HepG2 (cell line): ENCODE measurements around the gene CPT1A. TPM values are rescaled to one million over a fixed set of nuclear protein-coding genes. Genes with fewer than 3 reads are reported as not detected.

Experiments
- ARHGAP35 ChIP-seq: sonication (generic); formaldehyde crosslinking; IDR thresholded peaks from 2 replicates; pipeline ENCODE4 v1.9.0; 2022; ENCODE audit warnings: mild to moderate bottlenecking, inconsistent platforms, moderate library complexity, missing genetic modification reagents, borderline replicate concordance
- ASH2L ChIP-seq: fragments of 300-600, 200-600 bp; sonication (generic); IDR thresholded peaks from 2 replicates; pipeline ENCODE4 v1.7.0; 2017; ENCODE audit warnings: low read depth, mild to moderate bottlenecking, moderate library complexity, mixed read lengths, low read length; ENCODE audit not compliant: insufficient read length
- HDAC1 ChIP-seq: sonication (generic); formaldehyde crosslinking; IDR thresholded peaks from 2 replicates; pipeline ENCODE4 v1.5.1; 2020; ENCODE audit warnings: mild to moderate bottlenecking, missing genetic modification reagents
- HES4 ChIP-seq: sonication (generic); formaldehyde crosslinking; IDR thresholded peaks from 2 replicates; pipeline ENCODE4 v1.9.0; 2021; ENCODE audit warnings: mild to moderate bottlenecking, missing genetic modification reagents, borderline replicate concordance
- JUNB ChIP-seq: sonication (generic); formaldehyde crosslinking; IDR thresholded peaks from 2 replicates; pipeline ENCODE4 v1.8.0; 2022; ENCODE audit warnings: missing genetic modification reagents, mild to moderate bottlenecking, borderline replicate concordance
- MEIS2 ChIP-seq: sonication (generic); formaldehyde crosslinking; IDR thresholded peaks from 2 replicates; pipeline ENCODE4 v1.9.0; 2021; ENCODE audit warnings: mild to moderate bottlenecking, missing genetic modification reagents
- MIER2 ChIP-seq: IDR thresholded peaks from 2 replicates; pipeline ENCODE4 v1.6.1; 2016; ENCODE audit warnings: missing biosample characterization, missing genetic modification reagents
- REXO4 ChIP-seq: sonication (generic); formaldehyde crosslinking; IDR thresholded peaks from 2 replicates; pipeline ENCODE4 v1.8.0; 2022; ENCODE audit warnings: missing genetic modification reagents, mild to moderate bottlenecking, borderline replicate concordance
- SSRP1 ChIP-seq: IDR thresholded peaks from 2 replicates; pipeline ENCODE4 v1.6.1; 2016; ENCODE audit warnings: control low read depth
- TARDBP ChIP-seq: sonication (generic); formaldehyde crosslinking; IDR thresholded peaks from 2 replicates; pipeline ENCODE4 v1.8.0; 2022; ENCODE audit warnings: mild to moderate bottlenecking, missing genetic modification reagents
- TBX3 ChIP-seq: fragments of 450-650 bp; IDR thresholded peaks from 2 replicates; pipeline ENCODE4 v1.6.1; 2017; ENCODE audit warnings: antibody characterized with exemption, mild to moderate bottlenecking, inconsistent platforms, borderline replicate concordance
- TCF12 ChIP-seq, 2 experiments: fragments of 450-650 bp in 1 of 2; sonication (generic) in 1 of 2; formaldehyde crosslinking in 1 of 2; IDR thresholded peaks; 2 replicates each; pipeline versions ENCODE4 v1.6.1 to v1.8.0; 2017 to 2022; ENCODE audit warnings: antibody characterized with exemption in 1 of 2, mild to moderate bottlenecking in 1 of 2, missing genetic modification reagents in 1 of 2, moderate library complexity in 1 of 2
- ZNF121 ChIP-seq: sonication (generic); formaldehyde crosslinking; IDR thresholded peaks from 2 replicates; pipeline ENCODE4 v1.5.0; 2020; ENCODE audit warnings: mild to moderate bottlenecking, missing genetic modification reagents
- ZNF124 ChIP-seq: sonication (generic); formaldehyde crosslinking; IDR thresholded peaks from 2 replicates; pipeline ENCODE4 v1.4.0; 2020; ENCODE audit warnings: missing genetic modification reagents
- ZNF496 ChIP-seq: sonication (generic); formaldehyde crosslinking; IDR thresholded peaks from 2 replicates; pipeline ENCODE4 v1.8.1; 2023; ENCODE audit warnings: mild to moderate bottlenecking, moderate library complexity, missing genetic modification reagents; ENCODE audit not compliant: insufficient replicate concordance
- ZNF562 ChIP-seq: sonication (generic); formaldehyde crosslinking; IDR thresholded peaks from 2 replicates; pipeline ENCODE4 v1.8.0; 2022; ENCODE audit warnings: missing genetic modification reagents, borderline replicate concordance
- ZNF709 ChIP-seq: sonication (generic); formaldehyde crosslinking; IDR thresholded peaks from 2 replicates; pipeline ENCODE4 v1.5.0; 2020; ENCODE audit warnings: mild to moderate bottlenecking, missing genetic modification reagents
- polyA plus RNA-seq, 8 experiments: library from polyadenylated mRNA; depleted of rRNA in 3 of 8; stranded (reverse) in 7 of 8; unstranded in 1 of 8; fragments of >200 nt; fragmentation: Illumina TruSeq in 4 of 8; extraction: Trizol in 4 of 8; gene quantifications; 2 replicates each; pipeline versions ENCODE4 v1.2.1 to v1.2.3, GENCODE V29; 2011 to 2016; ENCODE audit warnings: low read depth in 4 of 8, missing spikeins in 1 of 8, mixed read lengths in 1 of 8; ENCODE audit not compliant: insufficient read depth in 1 of 8
- total RNA-seq, 5 experiments: library from RNA; depleted of rRNA; stranded (reverse); fragments of >200 nt; fragmentation: Illumina TruSeq; extraction: Trizol; gene quantifications; 2 replicates each; pipeline ENCODE4 v1.2.3, GENCODE V29; 2016; ENCODE audit warnings: low read depth in 1 of 5
- TF ChIP-seq, protein P1 (sequence below): sonication (generic); formaldehyde crosslinking; IDR thresholded peaks from 2 replicates; pipeline ENCODE4 v1.4.0; 2020; ENCODE audit warnings: mild to moderate bottlenecking, missing genetic modification reagents, borderline replicate concordance
- TF ChIP-seq, protein P2 (sequence below): sonication (generic); formaldehyde crosslinking; IDR thresholded peaks from 2 replicates; pipeline ENCODE4 v1.5.0; 2020; ENCODE audit warnings: mild to moderate bottlenecking, missing genetic modification reagents, borderline replicate concordance
- TF ChIP-seq, protein P3 (sequence below): IDR thresholded peaks from 2 replicates; pipeline ENCODE4 v1.6.1; 2016; ENCODE audit warnings: low read depth, borderline replicate concordance

Gene CPT1A
- total and polyA plus RNA-seq, 2 of the 13 experiments (the other 11 are each of a cell fraction or from before 2014, with no cell fraction given), result 7.0 to 7.1 TPM

DNA sequence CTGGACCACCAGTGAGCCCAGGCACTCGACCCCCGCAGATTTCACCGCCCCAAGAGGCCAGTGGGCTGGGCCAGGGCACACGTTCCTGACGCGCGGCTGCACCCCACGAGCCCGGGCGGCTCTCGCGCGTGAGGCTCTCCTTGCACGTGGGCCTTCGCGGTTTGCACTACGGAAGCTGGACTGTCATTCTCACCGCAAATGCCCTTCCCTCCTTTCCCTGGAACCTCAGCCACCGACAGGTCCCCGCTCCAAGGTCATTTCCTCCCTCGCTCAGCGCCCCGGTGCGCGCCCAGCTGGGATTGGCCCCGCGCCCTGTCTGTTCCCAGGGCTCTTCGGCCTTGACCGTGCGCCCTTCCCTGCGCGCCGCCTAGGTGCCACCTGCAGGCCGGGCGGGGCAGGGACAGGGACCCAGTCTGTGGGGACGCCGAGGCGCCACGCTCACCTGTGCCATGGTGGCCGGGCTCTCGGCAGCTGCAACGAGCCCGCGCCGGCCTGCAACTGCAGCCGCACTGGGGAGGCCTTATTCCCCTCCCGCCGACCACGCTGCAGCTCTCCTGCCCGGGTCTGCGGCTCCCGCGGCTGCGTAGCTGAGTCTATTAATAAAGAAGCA is 2.1 kb upstream of the CPT1A start (continued):
- TF ChIP-seq, protein P1, sequence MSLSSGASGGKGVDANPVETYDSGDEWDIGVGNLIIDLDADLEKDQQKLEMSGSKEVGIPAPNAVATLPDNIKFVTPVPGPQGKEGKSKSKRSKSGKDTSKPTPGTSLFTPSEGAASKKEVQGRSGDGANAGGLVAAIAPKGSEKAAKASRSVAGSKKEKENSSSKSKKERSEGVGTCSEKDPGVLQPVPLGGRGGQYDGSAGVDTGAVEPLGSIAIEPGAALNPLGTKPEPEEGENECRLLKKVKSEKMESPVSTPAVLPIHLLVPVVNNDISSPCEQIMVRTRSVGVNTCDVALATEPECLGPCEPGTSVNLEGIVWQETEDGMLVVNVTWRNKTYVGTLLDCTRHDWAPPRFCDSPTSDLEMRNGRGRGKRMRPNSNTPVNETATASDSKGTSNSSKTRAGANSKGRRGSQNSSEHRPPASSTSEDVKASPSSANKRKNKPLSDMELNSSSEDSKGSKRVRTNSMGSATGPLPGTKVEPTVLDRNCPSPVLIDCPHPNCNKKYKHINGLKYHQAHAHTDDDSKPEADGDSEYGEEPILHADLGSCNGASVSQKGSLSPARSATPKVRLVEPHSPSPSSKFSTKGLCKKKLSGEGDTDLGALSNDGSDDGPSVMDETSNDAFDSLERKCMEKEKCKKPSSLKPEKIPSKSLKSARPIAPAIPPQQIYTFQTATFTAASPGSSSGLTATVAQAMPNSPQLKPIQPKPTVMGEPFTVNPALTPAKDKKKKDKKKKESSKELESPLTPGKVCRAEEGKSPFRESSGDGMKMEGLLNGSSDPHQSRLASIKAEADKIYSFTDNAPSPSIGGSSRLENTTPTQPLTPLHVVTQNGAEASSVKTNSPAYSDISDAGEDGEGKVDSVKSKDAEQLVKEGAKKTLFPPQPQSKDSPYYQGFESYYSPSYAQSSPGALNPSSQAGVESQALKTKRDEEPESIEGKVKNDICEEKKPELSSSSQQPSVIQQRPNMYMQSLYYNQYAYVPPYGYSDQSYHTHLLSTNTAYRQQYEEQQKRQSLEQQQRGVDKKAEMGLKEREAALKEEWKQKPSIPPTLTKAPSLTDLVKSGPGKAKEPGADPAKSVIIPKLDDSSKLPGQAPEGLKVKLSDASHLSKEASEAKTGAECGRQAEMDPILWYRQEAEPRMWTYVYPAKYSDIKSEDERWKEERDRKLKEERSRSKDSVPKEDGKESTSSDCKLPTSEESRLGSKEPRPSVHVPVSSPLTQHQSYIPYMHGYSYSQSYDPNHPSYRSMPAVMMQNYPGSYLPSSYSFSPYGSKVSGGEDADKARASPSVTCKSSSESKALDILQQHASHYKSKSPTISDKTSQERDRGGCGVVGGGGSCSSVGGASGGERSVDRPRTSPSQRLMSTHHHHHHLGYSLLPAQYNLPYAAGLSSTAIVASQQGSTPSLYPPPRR, result peak; percentile 85
- no peak for TF ChIP-seq SSRP1 (CRISPR knock-in tag)
- TF ChIP-seq ARHGAP35, result no peak; the same call in none of the 2 replicates
- peak; percentile 68 for TF ChIP-seq ZNF121 (CRISPR knock-in tag)
- no peak for TF ChIP-seq ASH2L
- TF ChIP-seq REXO4 (CRISPR knock-in tag), result no peak
- peak; percentile 93 for TF ChIP-seq HES4
- peak; percentile 75; the same call in 1 of the 2 replicates for TF ChIP-seq ZNF709 (CRISPR knock-in tag)
- peak; percentile 95 for TF ChIP-seq HDAC1 (CRISPR knock-in tag)
- TF ChIP-seq JUNB, result peak; percentile 75
- TF ChIP-seq ZNF124 (CRISPR knock-in tag), result peak; percentile 35; the same call in 1 of the 2 replicates
- TF ChIP-seq MIER2, result 0 out of 2 replicates have a peak, but pooled peaks have one; percentile 25
- no peak for TF ChIP-seq ZNF496 (CRISPR knock-in tag)
- TF ChIP-seq, protein P2, sequence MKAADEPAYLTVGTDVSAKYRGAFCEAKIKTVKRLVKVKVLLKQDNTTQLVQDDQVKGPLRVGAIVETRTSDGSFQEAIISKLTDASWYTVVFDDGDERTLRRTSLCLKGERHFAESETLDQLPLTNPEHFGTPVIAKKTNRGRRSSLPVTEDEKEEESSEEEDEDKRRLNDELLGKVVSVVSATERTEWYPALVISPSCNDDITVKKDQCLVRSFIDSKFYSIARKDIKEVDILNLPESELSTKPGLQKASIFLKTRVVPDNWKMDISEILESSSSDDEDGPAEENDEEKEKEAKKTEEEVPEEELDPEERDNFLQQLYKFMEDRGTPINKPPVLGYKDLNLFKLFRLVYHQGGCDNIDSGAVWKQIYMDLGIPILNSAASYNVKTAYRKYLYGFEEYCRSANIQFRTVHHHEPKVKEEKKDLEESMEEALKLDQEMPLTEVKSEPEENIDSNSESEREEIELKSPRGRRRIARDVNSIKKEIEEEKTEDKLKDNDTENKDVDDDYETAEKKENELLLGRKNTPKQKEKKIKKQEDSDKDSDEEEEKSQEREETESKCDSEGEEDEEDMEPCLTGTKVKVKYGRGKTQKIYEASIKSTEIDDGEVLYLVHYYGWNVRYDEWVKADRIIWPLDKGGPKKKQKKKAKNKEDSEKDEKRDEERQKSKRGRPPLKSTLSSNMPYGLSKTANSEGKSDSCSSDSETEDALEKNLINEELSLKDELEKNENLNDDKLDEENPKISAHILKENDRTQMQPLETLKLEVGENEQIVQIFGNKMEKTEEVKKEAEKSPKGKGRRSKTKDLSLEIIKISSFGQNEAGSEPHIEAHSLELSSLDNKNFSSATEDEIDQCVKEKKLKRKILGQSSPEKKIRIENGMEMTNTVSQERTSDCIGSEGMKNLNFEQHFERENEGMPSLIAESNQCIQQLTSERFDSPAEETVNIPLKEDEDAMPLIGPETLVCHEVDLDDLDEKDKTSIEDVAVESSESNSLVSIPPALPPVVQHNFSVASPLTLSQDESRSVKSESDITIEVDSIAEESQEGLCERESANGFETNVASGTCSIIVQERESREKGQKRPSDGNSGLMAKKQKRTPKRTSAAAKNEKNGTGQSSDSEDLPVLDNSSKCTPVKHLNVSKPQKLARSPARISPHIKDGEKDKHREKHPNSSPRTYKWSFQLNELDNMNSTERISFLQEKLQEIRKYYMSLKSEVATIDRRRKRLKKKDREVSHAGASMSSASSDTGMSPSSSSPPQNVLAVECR (CRISPR knock-in tag), result peak; percentile 70; the same call in 1 of the 2 replicates
- peak; percentile 55; the same call in 1 of the 2 replicates for TF ChIP-seq TBX3
- TF ChIP-seq MEIS2 (CRISPR knock-in tag), result 0 out of 2 replicates have a peak, but pooled peaks have one; percentile 64
- TF ChIP-seq, protein P3, sequence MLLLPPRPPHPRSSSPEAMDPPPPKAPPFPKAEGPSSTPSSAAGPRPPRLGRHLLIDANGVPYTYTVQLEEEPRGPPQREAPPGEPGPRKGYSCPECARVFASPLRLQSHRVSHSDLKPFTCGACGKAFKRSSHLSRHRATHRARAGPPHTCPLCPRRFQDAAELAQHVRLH, result peak; percentile 62; the same call in 1 of the 2 replicates
- no peak for TF ChIP-seq TCF12 (IDR thresholded peaks at IDR 0.05)
- 0 out of 2 replicates have a peak, but pooled peaks have one; percentile 59 for TF ChIP-seq TCF12 (CRISPR knock-in tag; IDR thresholded peaks at IDR 0.05)
- peak; percentile 81; the same call in 1 of the 2 replicates for TF ChIP-seq ZNF562 (CRISPR knock-in tag)
- peak; percentile 92 for TF ChIP-seq TARDBP (CRISPR knock-in tag)
